ENCODE measurements around the gene POSTN. TPM values are rescaled to one million over a fixed set of nuclear protein-coding genes. Genes with fewer than 3 reads are reported as not detected.

POSTN gene
- polyA plus RNA-seq, 2 of the 4 experiments (the other 2 are of a cell fraction): 0.04 TPM; not detected in 1

DNA sequence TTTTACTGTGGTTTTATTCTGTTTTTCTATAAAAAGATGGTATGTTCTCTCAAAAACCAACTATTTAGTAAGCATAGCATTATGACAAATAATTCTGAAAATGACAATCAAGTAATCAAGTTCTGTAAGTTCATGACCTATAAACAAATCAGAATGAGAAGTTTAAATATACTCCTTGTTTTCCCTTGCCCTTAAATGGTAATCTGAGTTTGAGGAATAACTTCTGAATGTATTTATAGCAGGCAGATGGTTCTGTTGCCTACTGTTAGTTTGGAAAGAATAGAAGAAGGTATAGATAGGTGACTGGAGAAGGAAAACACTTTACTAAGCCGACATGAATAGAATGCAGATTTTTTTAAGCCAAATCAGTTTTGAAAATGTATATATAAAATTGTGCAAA lies 63.9 kb downstream of the POSTN start (continued):
- TF ChIP-seq, protein P1, sequence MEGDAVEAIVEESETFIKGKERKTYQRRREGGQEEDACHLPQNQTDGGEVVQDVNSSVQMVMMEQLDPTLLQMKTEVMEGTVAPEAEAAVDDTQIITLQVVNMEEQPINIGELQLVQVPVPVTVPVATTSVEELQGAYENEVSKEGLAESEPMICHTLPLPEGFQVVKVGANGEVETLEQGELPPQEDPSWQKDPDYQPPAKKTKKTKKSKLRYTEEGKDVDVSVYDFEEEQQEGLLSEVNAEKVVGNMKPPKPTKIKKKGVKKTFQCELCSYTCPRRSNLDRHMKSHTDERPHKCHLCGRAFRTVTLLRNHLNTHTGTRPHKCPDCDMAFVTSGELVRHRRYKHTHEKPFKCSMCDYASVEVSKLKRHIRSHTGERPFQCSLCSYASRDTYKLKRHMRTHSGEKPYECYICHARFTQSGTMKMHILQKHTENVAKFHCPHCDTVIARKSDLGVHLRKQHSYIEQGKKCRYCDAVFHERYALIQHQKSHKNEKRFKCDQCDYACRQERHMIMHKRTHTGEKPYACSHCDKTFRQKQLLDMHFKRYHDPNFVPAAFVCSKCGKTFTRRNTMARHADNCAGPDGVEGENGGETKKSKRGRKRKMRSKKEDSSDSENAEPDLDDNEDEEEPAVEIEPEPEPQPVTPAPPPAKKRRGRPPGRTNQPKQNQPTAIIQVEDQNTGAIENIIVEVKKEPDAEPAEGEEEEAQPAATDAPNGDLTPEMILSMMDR (IDR thresholded peaks at IDR 0.05): no peak
- TF ChIP-seq MAX (IDR thresholded peaks at IDR 0.05) (no peak), MYC (IDR thresholded peaks at IDR 0.05; ENCODE audit: borderline replicate concordance, low read length) (no peak), HOXB13 (CRISPR knock-in tag; IDR thresholded peaks at IDR 0.05; ENCODE audit: low read depth) (no peak), HOXB5 (CRISPR knock-in tag; IDR thresholded peaks at IDR 0.05) (no peak), BCL3 (IDR thresholded peaks at IDR 0.05) (no peak), TFCP2L1 (CRISPR knock-in tag; IDR thresholded peaks at IDR 0.05) (no peak), HDAC2 (IDR thresholded peaks at IDR 0.05) (no peak), SMC3 (IDR thresholded peaks at IDR 0.05) (no peak)

- ChIA-PET POLR2A (no interaction called here), CTCF (no interaction called here)
- H3K27ac ChIP-seq: no peak overlapping the region
- DNase-seq (ENCODE audit: low read depth in 1 of 2, low spot score in 1 of 2) (no peak), FAIRE-seq (no peak), ATAC-seq (no peak)
- no peaks in the 10 kb centered on the region for H3K4me1 ChIP-seq
- H3K4me2 ChIP-seq: no peak overlapping the region
- no peak overlapping the region for H3K4me3 ChIP-seq
- TF ChIP-seq CHD4 (IDR thresholded peaks at IDR 0.05; ENCODE audit: borderline replicate concordance): no peak
- TF ChIP-seq HEYL (CRISPR knock-in tag; IDR thresholded peaks at IDR 0.05): no peak
- no peaks in the 10 kb centered on the region for H3K9me3 ChIP-seq
- 30% methylated on average over 3 of the region's 3 CpGs for WGBS (ENCODE audit: missing lambda C conversion rate)
These were observed 64.4 kb downstream of the POSTN start for GRCh38 chr13:37534181-37534580.

DNA sequence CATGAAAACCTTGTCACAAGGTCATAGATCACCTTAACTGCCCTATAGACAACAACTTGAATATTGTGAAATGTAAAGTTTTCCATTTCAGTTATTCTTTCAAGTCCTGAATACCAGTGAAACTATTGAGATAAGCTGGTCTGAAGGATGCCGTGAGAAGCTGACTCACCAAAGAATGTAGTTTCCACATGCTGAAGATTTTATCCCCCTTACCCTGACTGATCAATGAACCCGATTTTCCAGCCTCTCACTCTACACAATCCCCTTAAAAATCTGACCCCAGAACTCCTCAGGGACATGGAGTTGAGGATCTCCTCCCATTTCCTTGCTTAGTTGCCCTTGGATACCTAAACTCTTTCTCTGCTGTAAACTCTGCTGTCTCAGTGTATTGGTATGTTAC lies 67.5 kb downstream of the POSTN start:
- TF ChIP-seq PBX3 (IDR thresholded peaks at IDR 0.05) (no peak), GATA3 (IDR thresholded peaks at IDR 0.05; ENCODE audit: borderline replicate concordance) (no peak), TP53 (CRISPR knock-in tag; IDR thresholded peaks at IDR 0.05) (no peak)
- CTCF ChIA-PET: no interaction called here

GRCh38 chr13:37529751-37530385 lies 68.7 kb downstream of the POSTN start:
- H3K27ac ChIP-seq: no peak overlapping the region
- 32% methylated on average over 2 of the region's 2 CpGs for WGBS (ENCODE audit: missing lambda C conversion rate)
- H3K9me3 ChIP-seq: no peaks in the 10 kb centered on the region
- CTCF ChIA-PET: no interaction called here
- POLR2A ChIA-PET: no interaction called here
- TF ChIP-seq CEBPB (IDR thresholded peaks at IDR 0.05): no peak
- no peak for TF ChIP-seq NPAS2 (CRISPR knock-in tag; IDR thresholded peaks at IDR 0.05; ENCODE audit: borderline replicate concordance)
- no peak overlapping the region for H3K4me3 ChIP-seq
- no peak overlapping the region for H3K4me2 ChIP-seq
- no peaks in the 10 kb centered on the region for H3K4me1 ChIP-seq
- ATAC-seq: no peak
- FAIRE-seq: no peak
- no peak for DNase-seq (ENCODE audit: low read depth in 1 of 2, low spot score in 1 of 2)

More for the DNA sequence above, 67.5 kb downstream of the POSTN start:
- Histone ChIP-seq H3K4me2 (no peak overlapping the region), H3K27ac (no peak overlapping the region), H3K9me3 (no peaks in the 10 kb centered on the region), H3K4me1 (no peaks in the 10 kb centered on the region), H3K4me3 (no peak overlapping the region)
- DNase-seq (ENCODE audit: low read depth in 1 of 2, low spot score in 1 of 2): no peak
- no peak for ATAC-seq
- 5% methylated on average over 2 of the region's 2 CpGs for WGBS (ENCODE audit: missing lambda C conversion rate)
- FAIRE-seq: no peak
- POLR2A ChIA-PET: no interaction called here
